ENCODE data around the gene FARP1.

Gene FARP1

DNA sequence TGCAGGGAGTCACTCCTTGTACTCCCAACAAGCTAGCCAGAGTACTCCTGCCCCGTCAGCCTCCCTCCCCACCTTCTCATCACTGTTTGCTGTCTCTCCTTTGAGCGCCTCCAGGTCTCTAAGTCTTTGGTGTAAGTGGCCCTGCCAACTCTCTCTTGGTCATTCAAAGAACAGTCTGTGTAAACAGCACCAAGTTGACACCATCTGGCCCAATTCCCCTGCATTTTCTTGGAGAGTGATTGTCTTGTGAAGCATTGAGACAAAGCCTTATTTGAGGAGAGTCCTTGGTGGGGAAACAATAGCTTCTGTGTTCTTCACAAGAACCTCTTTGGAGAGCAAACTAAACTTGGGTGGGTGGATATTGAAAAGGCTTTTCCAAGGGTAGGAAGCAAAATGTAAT, 148.8 kb downstream of the FARP1 start:
- no peak for DNase-seq

DNA sequence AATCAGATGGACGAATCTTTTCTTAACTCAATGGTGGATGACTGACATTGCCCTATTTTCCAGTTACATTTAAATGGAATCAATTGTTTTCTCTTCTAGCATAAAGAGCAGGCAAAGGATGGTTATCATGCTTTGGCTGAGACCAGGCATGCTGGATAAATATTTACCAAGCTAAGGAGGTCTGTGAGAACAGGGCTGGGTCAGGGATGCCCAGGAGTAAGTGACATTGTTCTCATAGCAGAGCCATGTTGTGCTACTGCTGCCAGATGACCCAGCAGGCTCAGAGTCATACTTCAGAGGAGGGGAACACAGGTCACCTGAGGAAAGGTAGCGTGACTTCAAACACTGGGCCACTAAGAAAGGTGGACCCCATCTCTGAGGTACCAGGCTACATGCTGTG, 150.2 kb downstream of the FARP1 start:
- DNase-seq = no peak

DNA sequence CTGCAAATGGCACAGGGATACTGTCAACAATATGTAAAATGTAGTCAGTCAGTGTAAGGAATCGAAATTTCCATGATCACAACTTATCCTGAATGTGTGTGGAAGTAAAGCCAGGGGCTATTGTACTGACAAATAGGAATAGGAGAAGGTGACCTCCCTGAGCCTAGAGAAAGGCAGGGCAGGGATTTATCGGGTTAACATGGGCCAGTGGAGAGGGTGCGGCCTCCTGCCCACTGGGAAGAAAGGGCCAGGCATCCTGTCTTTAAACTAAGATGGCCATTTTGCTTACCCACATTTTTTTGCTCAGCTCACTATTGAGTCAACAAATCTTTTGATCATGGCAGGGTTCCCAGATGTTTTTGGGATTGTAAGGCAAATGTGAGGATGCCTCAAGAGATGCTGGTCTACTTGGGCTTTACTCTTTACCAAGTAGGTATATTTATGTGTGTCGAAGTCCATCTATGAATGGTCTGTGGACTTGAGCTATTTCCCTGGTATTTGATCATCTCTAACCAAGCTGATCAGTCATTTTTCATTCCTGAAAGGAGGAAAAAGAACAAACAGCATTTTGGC, 150.8 kb downstream of the FARP1 start:
- no peak for DNase-seq

DNA sequence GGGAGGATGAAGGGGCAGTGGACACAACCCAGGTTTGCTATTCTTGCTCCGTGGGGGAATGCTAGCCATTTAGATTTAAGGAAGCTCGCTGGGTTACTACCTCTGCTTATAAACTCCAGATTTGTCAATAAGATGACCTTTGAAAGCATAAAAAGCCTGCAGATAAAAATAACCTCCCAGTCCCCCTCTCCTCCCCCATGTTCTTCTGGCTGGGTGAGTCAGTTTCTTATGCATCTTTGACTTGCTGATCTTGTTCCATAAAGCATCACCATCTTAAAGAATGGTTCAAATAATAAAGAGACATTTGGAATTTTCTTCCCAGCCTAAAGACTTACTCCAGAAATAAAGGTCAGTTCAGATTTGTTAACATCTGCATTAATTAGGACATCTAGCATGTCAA, 152.5 kb downstream of the FARP1 start:
- no peak for DNase-seq

DNA sequence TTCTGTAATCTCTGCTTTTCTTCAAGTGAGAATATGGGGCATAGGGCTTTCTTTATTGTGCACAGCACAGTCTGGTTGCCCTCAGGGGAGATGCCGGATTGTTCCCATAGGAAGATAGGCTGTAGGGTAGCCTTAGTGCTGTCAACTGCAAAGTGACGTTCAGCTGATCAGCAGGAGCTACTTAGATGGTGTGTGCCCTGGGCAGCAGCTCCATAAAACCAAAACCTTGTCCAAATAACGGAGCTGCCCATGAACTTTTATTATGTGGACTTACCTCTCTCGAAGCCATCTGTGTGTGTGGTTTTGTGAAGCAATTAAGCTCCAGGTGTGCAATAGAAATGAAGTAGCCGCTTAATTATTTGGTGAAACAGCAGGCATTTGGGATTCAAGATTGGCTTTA, 154.2 kb downstream of the FARP1 start:
- DNase-seq = no peak

DNA sequence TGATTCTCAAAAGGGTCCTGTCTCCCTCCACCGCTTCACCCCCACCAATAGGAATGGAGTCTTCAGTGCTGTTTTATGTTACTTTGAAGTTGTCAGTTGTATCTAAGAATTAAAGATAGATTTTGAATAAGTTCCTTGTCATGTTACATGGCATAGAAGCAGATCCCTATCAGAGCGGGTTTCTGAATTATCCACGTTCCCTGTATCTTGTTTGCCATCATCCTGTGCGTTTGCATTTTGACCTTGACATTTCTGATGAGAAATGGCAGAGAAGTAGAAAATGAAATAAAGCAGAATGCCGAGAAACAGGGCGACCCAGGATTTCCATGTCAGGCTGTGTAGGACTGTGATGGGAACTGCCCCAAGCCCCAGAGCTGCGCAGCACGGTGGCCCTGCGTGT, 154.9 kb downstream of the FARP1 start:
- DNase-seq = no peak

DNA sequence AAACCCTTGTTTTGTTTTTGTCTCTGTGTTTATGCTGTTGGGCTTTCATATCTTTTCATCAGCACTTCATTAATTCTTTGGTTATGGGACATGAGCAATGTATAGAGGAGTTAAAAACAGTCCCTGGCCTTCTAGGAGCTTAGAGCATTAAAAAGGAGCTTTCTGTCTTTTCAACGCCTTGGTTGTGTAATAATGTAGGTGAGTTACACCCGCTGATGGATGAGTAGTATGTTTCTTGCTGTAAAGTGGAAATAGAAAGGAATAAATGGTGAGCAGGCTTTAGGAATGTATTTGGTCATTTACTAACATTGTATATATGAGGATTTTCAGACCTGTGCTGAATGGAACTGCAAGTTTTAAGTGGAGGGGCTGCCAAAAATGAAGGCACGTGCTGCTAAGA, 155.7 kb downstream of the FARP1 start:
- DNase-seq = no peak

DNA sequence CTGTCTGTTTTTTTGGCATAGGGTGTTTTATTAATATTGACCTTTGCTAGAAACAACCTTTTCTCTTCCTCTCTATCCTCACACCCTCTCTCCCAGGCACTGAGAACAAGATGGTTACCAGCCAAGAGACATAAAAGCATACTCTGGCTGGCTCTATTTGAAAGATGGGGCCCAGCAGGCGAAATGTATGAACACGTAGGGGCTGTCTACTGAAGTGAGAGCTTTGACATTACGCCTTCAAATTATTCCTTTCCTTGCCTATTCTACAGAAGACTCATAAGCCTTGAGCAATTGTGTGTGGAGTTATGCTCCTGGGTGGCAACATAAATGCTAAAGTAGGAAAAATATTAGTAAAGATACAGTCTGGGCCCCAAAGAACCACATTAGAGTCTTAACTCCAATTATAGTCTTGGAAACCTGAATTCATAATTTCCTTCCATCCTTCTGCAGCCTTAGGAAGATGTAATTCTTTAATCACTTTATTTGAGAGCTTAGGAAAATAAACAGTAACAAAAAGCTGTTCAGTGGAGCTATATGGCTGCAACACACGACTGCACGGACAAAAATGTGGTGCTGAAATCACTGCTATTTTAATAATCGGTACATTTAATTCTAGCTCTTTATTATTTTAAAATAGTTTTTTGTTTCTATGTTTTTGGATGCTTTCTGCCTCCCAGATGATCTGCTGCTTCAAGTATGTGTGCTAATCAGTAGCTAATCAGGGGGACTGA, 156.5 kb downstream of the FARP1 start:
- DNase-seq = no peak

DNA sequence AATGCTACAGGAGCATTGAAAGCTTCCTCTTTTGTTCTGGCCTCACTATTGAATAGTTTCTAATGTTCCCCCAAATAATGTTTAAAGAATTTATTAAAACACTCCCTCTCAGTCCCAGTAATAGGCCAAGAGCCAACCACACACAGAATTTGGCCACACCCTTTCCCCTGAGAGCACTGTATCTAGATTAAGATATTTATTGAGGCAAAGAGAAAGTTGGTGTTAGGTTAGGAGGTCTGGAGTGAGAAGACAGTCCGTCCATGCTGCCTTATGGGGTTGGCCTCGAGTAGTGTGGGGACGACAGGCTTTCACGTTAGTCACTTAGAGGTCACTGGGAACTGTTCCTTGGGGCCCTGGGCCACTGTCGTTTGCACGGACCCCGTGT, 157.1 kb downstream of the FARP1 start:
- DNase-seq = no peak

DNA sequence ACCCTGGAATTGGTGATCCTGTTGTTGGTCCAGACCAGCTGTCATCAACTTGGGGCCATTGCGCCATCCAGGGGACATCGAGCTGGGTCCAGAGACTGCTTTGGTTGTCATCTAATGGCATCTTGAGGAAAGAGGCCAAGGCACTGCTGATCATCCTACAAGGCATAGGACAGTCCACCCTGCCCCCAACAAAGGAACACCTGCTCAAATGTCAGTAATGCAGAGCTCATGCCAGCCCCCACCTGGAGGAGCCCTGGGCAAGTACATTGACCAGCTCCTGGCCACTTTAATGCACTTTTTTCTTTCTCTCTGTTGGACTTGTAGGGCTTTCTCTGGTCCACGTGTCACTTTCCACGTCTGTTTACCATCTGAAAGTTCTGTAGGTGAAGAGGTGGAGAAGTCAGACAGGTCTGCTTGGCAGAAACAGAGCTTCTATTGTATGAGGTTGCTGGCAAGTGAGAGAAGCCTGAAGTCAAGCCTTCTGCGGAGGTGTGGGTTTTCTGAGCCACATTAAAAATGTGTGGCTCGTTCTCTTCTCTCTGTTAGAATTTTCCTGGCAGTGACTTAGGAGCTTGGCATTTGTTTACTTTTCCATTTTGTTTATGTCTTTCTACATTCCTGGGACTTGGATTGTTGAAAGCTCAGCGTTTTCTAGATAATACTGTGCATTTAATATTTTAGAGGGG, 158.2 kb downstream of the FARP1 start:
- DNase-seq = no peak

DNA sequence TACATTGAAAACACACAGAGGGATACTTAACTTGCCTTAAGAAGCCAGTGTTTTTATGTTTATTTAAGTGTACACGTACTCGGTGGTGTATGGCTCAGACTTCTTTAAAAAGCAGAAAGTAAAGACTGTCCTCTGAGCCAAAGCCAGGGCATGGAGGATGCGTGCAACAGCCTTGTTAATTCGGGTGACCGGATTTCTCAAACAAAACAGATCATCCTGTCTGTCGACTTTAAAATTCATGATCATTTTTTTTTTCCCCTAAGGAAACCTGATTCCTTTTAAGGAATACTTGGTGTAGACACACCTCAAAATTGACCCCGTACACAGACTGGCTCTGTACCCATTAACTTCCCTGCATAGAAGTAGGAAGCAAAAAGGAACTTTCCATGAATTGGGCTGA, 158.8 kb downstream of the FARP1 start:
- no peak for DNase-seq

DNA sequence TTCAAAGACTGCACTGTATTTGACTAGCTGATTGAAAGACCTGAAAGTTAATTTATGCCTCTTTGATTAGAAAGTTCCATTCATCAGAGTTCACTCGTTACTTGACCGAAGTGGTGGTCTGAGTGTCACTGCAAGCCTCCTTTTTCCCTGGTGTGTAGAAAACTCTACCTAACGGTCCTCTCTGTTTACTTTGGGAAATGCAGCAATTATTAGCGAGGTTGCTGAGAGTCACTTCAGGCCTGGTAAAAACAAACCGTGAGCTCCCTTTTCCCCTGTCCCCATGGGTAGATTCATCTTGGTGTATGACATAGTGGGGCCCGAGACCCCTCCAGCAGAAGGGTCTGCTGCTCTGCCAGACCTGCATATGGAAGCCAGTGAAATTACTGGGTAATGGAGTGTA, 161.0 kb downstream of the FARP1 start:
- no peak for DNase-seq

DNA sequence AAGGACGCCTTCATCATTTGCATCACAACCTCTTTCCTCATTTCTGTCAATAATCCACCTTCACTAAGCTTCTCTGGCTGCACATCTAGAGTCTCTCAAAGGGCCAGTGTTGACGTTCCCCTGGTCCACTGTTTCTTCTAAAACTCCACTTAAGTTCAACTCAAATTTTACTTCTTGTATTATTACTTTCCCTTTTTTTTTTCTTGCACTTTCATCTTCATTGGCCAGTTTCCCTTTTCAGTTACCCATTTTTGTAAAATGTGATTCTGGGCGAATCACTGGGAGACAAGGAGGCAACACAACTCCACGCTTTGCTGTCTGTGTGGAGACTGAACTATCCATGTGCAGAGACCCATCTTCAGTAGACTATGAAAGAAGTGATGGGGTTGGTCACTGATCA, 162.8 kb downstream of the FARP1 start:
- no peak for DNase-seq

DNA sequence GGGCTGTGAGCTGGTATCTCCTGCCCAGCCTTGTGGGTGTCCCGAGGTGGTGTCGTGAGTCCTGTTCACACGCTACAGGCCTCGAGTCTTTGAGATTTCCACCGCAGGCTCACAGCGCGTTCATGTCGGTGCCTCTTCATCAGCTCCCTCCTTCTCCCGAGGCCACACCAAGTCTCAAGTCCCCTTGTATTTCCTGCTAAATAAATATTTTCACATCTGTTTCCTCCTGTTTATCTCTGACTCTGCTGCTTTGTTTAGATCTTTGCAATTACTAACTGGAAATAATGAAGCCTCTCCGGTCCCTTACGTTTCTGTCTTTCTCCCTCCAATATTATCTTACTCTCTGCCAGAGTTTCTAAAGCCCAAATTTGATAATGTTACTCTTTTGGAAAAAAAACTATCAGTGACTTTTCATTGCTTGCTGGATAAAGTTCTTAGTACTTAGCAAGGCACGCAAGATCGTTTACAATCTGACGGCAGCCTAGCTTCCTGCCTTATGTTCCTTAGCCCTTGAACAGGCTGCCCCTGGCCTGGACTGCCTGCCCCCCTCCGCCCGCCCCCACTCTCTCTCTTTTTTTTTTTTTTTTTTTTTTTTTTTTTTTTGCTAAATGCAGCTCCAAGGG, 164.7 kb downstream of the FARP1 start:
- DNase-seq = no peak

DNA sequence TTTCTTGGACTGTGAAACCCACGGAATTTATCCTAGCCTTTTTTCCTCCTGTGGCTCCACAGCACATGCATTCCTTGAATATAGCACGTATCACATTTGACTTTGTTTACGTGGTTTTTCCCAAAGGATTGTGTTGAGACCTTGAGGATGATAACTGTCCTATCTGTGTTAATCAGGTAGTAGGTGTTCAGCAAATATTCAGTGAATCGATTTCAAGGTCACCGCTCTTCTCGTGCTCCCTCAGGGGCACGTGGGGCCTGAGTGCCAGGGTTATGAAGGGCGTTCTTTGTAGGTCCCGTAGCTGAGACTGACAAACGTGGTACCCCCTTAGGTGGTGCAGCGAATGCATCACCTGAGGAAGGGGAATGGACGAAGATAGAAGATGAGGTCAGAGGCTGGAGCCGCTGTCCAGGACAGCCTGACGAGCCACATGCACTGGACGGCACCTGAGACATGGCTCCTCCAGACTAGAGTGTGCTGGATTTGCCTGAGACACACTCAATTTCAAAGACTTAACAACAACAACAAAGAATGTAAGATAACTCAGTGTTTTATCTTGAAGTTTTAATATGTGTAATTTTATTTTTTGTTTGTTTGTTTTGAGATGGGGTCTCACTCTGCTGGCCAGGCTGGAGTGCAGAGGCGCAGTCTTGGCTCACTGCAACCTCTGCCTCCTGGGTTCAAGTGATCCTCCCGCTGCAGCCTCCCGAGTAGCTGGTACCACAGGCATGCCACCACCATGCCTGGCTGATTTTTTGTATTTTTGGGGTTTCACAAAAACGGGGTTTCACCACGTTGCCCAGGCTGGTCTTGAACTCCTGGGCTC, 165.4 kb downstream of the FARP1 start:
- no peak for DNase-seq

DNA sequence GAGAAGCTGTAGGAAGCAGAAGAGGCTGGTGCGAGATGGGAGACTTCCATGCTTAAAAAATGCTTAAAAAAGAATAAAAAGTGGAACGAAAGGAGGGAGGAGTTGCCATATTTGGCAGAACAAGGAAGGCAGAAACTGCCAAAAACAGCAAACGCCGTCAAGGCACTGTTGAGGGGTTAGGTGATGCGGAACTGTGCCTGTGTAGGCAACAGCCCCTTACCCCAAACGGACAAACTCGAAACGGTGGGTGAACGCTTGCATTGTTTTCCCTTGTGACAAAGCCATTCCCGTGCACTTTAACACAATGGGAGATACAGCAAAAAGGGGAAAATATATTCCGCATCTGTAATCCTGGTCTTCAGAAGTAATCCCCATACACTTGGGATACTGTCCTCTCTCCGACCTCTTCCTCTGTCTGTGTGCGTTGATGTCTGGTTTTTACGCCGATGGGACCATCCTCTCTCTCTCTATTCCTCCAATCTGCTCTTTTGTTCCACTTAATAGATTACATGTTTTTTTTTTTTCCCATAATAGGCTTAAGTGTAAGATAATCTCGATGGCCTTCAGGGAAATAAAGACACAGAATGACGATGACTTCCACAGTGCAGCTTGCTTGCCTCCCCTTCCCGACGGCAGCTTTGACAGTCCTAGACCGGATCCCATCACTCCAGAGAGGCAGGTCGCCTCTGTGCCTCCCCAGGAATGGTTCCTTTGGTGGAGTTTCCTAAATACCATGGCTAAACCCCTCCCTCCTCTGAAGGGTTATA, 166.9 kb downstream of the FARP1 start:
- no peak for DNase-seq

DNA sequence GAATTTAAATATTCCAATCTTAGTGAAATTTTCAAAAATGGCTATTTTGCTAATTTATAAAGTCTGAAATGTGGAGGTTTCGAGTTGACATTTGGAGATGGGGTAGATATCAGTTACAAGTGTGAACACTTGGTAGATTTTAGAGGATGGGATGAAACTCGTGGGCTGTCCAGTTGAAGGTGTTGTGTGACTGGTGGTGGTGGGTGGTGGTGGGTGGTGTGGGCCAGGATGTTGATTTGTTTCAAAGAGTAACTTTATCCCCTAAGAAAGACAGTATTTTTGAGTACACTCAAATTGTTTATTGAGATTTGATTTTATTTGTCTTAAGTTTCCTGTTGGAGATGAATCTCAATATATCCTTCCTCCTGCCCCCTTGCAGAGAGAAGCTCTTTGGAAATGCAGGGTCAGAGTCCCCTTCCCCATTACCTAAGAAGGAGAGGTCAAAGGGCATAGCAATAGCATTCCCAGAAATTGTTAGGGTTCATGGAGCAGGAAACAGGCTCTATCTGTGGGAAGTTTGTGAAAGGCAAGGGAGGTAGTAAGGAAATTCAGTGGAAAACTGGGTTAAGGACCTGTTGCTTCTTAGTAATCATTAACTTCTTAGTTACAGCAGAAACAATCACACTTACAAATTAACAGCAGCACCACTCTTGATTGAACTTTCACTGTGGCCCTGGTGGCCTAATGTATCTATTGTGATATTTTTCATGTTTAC, 167.7 kb downstream of the FARP1 start:
- DNase-seq = no peak

DNA sequence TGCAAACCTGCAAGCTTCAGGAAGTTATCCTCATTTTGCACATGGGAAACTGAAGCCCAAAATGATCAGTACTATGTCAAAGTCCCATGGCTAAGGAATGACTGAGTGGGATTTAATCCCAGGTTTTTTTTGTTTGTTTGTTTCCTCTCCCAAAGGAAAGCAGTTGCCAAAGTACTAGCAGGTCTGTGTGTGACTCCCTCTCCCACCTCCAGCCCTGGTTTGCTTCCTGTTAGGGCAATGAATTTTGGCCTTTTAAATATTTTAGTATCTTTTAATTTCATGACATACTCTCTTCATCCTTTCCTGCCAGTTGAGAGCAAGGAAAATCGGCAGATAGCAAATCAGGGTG, 168.3 kb downstream of the FARP1 start:
- no peak for DNase-seq

DNA sequence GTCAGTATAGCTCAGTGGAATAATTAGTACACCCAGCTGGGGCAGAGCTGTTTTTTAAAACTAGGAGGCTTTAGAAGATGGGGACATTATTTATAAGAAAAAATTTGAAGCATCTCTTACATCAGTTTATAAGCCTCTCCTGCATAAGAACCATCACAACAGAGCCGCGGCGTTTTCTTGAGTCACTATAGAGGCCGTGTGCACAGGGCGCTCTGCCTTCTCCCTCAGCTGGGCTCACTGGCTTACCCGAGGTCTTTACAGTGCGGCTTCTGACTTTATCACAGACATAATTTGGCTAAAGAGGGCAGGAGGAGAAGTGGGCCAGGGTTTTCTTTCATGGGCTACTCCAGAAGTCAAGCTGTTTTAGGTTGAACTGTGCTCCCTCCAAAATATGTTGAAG, 169.7 kb downstream of the FARP1 start:
- DNase-seq = no peak

DNA sequence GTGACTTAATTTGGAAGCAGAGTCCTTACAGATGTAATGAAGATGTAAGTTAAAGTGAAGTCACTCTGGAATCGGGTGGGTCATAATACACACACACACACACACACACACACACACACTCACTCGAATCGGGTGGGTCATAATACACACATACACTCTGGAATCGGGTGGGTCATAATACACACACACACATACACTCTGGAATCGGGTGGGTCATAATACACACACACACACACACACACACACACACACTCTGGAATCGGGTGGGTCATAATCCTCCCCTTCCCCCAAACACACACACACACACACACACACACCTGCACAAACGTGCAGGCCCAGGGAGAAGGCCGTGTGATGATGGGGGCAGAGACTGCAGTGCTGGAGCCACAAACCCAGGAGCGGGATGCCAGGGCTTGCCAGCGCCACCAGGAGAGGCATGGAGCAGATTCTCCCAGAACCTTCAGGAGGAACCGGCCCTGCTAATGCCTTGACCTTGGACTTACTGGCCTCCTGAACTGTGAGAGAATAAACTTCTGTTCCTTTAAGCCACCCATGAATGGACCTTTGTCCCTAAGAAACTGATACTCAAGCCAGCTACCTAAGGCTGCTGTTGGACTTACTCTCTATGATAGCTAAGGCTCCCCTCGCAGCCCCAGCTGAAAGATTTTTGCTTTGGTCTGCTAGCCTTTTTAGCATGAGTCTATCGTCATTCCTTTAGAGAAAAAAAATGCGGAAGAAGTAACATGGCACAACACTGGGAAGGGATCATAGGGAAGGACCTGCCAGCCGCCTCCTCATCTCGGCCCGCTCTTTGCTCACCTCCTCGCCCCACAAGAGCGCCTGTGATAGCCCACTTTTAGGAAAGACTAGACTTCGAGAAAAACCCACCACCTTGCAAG, 170.4 kb downstream of the FARP1 start:
- no peak for DNase-seq

DNA sequence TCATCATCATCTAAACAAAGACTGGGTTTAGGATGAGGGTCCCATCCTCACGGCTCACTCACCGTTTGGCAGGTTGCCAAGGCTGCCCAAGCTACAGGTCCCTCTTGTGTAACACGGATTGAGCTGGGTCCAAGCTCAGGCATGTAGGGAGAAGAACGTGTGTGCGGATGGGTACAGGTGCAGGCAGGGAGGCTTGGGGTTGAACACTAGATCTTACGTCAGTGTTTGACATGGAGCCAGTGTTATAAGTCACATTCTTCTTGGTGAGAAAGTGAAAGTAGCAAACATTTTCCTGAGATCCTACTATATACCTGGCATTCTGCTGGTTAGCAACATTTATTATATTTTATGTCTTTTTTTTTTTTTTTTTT, 171.0 kb downstream of the FARP1 start:
- no peak for DNase-seq
